Kidney (tissue), 14 donors: ENCODE measurements around the gene GREM2. TPM values are rescaled to one million over a fixed set of nuclear protein-coding genes. Genes with fewer than 3 reads are reported as not detected.

Experiments
- DNase-seq, 5 donors: peaks; one replicate each; pipeline ENCODE4 v3.0.0-alpha.2; 2013 to 2020
- FAIRE-seq: peaks from 2 replicates; lab custom pipeline; 2012; peaks lifted over from hg19 to GRCh38; lab: Jason Lieb, UNC
- H3K27ac ChIP-seq, 2 donors: one replicate each; pipeline ENCODE4 v1.7.0; 2013; ENCODE audit warnings: low read depth in 2 of 2, low read length in 2 of 2, inconsistent platforms in 1 of 2
- H3K27me3 ChIP-seq: one replicate; pipeline ENCODE4 v1.7.1; 2013; ENCODE audit warnings: low read length, inconsistent platforms; ENCODE audit not compliant: control insufficient read depth, insufficient read depth
- H3K36me3 ChIP-seq, 3 donors: one replicate each; pipeline versions ENCODE4 v1.7.0 to v1.7.1; 2013; ENCODE audit warnings: low read length in 3 of 3, control low read depth in 1 of 3, inconsistent platforms in 1 of 3; ENCODE audit not compliant: insufficient read depth in 3 of 3, control insufficient read depth in 2 of 3
- H3K4me1 ChIP-seq, 3 donors: one replicate each; pipeline versions ENCODE4 v1.7.0 to v1.7.1; 2013; ENCODE audit warnings: low read length in 3 of 3, inconsistent platforms in 1 of 3, low read depth in 1 of 3; ENCODE audit not compliant: control insufficient read depth in 2 of 3, insufficient read depth in 2 of 3
- H3K4me3 ChIP-seq, 3 donors: one replicate each; pipeline versions ENCODE4 v1.7.0 to v1.8.1; 2013; ENCODE audit warnings: low read length in 3 of 3, control low read depth in 1 of 3, inconsistent platforms in 1 of 3
- H3K9ac ChIP-seq, 3 donors: one replicate each; pipeline versions ENCODE4 v1.7.0 to v1.7.1; 2013; ENCODE audit warnings: low read length in 3 of 3, control low read depth in 1 of 3, inconsistent platforms in 1 of 3
- H3K9me3 ChIP-seq, 3 donors: one replicate each; pipeline versions ENCODE4 v1.7.0 to v1.7.1; 2013; ENCODE audit warnings: low read length in 3 of 3, control low read depth in 1 of 3, inconsistent platforms in 1 of 3; ENCODE audit not compliant: control insufficient read depth in 2 of 3, insufficient read depth in 1 of 3
- CTCF ChIP-seq: IDR thresholded peaks from 3 replicates; pipeline ENCODE4 v1.5.1; 2012; ENCODE audit warnings: mild to moderate bottlenecking, moderate library complexity, borderline replicate concordance; ENCODE audit not compliant: insufficient read depth; ENCODE audit errors: extremely low read depth
- intact Hi-C: fragments of 100-400 bp; cut with DNase I; formaldehyde crosslinking; loops from one replicate; pipeline ENCODE4 v1.11.1; 2022
- polyA plus RNA-seq: library from polyadenylated mRNA; stranded (reverse); fragments of 350-450 nt; fragmentation: Illumina TruSeq; extraction: RNeasy Lipid Tissue Mini Kit (QIAGEN cat#74804); gene quantifications from one replicate; pipeline ENCODE4 v1.2.3, GENCODE V29; 2014; ENCODE audit warnings: low read depth, low replicate concordance; ENCODE audit not compliant: insufficient read depth
- total RNA-seq: library from RNA; stranded (reverse); fragmentation: NEBNext Ultra II Directional; extraction: Animal tissue kit (Norgen Biotek cat#: 25700); gene quantifications from one replicate; pipeline ENCODE4 v1.2.1, GENCODE V29; 2021
- donor health status: control.
- donor health status: control.
- donor health status: control.
- donor health status: control.
- donor health status: control.
- donor health status: DM: yes; HTN: yes; CAD: no.
- donor health status: Normal renal cell carcinoma (clear cell type).

The GREM2 gene
- total and polyA plus RNA-seq, 2 donors from 2014 or later, result 0.34 to 0.50 TPM

GRCh38 chr1:240598216-240599001 is 13.5 kb downstream of the GREM2 start:
- no peaks in the 10 kb centered on the region for H3K36me3 ChIP-seq
- no peaks in the 10 kb centered on the region for H3K9me3 ChIP-seq
- H3K27ac ChIP-seq, result no peak overlapping the region
- no peak for TF ChIP-seq CTCF
- no peaks in the 10 kb centered on the region for H3K27me3 ChIP-seq
- FAIRE-seq (no peak), DNase-seq (no peak)
- H3K4me1 ChIP-seq, result no peaks in the 10 kb centered on the region
- no peak overlapping the region for H3K9ac ChIP-seq
- intact Hi-C loops, result no loop called here
- H3K4me3 ChIP-seq, result no peak overlapping the region

- H3K4me3 ChIP-seq, result peak overlapping the region in 2 of 3 donors; percentile 15 to 35
- no peak for TF ChIP-seq CTCF
- no peak for DNase-seq
Measured at GRCh38 chr1:240597153-240597745, 14.7 kb downstream of the GREM2 start.

DNA sequence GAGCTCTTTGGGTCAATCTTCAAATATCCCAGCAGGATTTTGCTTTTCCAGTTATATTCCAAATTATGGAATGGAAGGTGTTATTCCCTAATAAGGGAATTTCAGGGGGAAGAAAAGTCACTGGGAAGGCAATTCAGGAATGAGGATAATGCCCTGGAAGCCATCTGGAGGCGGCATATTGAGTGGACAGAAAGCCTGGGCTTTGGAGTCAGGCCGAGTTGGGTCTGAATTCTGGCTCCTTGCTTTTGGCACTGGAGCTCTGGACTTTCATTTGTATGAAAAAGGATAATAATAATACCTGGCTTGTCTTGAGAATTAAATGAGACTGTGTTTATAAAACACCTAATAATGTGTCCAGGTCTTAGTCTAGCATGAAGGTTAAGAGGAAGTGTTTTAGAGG is 16.5 kb downstream of the GREM2 start:
- intact Hi-C loops, result no loop called here
- H3K36me3 ChIP-seq, result no peaks in the 10 kb centered on the region
- DNase-seq (no peak), FAIRE-seq (no peak)
- H3K9me3 ChIP-seq, result no peaks in the 10 kb centered on the region
- H3K27me3 ChIP-seq, result no peaks in the 10 kb centered on the region
- H3K4me1 ChIP-seq, result no peaks in the 10 kb centered on the region
- no peak overlapping the region for H3K4me3 ChIP-seq
- H3K27ac ChIP-seq, result no peak overlapping the region
- no peak for TF ChIP-seq CTCF
- H3K9ac ChIP-seq, result no peak overlapping the region

More at GRCh38 chr1:240597153-240597745, 14.7 kb downstream of the GREM2 start:
- no peaks in the 10 kb centered on the region for H3K36me3 ChIP-seq
- no peak overlapping the region for H3K27ac ChIP-seq
- intact Hi-C loops, result no loop called here
- no peaks in the 10 kb centered on the region for H3K27me3 ChIP-seq
- no peaks in the 10 kb centered on the region for H3K4me1 ChIP-seq
- FAIRE-seq, result no peak
- H3K9me3 ChIP-seq, result no peaks in the 10 kb centered on the region
- H3K9ac ChIP-seq, result peak overlapping the region in 1 of 3 donors; percentile 55
